Measurements from ENCODE around the gene GPC6. TPM values are rescaled to one million over a fixed set of nuclear protein-coding genes. Genes with fewer than 3 reads are reported as not detected.

Gene GPC6
- total RNA-seq, 1 donor from 2014 or later, result not detected

DNA sequence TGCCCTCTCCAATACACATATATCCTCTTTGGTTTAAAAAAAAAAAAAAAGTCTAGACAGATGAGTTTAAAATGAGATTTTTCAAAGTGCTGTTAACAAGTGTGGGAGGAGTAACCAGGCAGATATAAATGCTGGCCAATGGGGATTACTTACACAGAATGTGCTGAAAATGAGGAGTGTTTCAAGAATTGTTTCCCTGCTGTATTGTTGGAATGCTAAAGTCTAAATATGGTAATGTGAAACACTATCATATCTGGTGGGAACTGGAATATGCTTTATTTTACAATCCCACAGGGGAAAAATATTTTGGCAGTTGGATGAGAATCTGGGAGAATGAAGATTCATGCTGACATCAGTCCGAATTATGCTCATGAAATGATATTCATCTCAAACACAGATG lies 1002.2 kb downstream of the GPC6 start:
- intact Hi-C loops (cut with micrococcal nuclease), result no loop called here

DNA sequence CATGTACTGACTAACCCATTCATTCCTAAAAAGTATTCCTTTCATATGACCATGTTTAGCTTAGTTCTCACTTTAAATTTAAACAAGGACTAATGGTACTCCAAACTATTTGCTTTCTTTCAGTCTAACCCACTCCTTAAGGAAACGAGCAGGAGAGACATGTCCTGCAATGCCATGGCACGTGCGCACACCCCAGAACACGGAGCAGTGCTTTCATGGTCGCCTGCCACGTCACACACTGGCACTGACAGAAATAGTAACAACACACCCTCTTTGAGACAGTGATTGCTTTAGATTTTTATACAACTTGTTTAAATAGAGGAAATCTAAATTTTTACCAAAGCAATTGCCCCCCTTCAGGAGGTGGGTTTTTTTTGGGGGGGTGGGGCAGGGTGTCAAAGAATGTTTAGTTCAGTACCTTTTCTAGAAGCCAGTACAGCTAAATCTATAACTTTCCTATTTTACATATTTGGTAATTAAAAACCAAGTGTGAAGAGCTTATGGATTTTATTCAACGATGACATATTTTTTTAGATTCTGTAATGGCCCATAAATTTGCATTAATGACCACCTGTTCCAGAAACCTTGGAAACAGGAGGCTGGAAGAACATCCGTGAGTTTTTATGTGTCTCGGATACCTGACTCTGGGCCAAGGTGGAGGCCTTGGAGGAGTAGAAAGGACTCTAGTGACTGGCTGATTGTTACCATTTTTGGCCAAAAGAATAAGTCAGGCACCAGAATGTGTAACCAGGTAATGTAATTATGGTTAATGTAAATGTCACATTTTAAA lies 1005.7 kb downstream of the GPC6 start:
- intact Hi-C loops (cut with micrococcal nuclease), result no loop called here

DNA sequence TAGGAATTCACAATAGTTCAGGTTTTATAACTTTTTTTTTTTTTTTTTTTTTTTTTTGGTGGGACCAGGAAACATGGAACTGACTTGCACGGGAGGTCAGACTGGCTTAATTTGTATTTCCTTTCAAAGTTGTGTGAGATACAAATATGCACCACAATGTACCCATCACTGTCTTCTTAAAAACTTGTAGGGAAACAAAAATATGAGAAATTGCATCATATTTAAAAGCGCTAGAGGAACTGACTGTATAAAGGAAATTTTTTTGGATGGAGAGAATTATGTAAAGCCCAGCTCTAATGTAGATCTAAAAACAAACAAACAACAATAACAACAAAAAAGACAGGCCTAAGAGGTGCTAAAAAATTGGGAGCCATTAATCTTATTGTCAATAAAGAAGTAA lies 1006.3 kb downstream of the GPC6 start:
- intact Hi-C loops (cut with micrococcal nuclease), result no loop called here

DNA sequence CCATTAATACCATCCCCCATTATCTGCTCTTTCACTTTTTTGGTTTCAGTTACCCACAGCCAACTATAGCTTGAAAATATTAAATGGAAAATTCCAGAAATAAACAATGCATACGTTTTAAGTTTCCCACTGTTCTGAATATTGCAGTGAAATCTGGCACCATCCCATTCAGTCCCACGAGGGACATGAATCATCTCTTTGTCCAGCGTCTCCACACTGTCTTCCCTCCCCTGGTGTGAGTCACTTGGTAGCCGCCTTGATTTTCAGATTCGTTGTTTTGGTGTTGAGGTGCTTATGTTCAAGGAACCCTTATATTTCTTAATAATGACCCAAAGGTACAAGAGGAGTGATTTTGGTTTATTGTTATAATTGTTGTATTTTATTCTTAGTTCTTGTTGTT lies 1006.8 kb downstream of the GPC6 start:
- intact Hi-C loops (cut with micrococcal nuclease), result no loop called here

DNA sequence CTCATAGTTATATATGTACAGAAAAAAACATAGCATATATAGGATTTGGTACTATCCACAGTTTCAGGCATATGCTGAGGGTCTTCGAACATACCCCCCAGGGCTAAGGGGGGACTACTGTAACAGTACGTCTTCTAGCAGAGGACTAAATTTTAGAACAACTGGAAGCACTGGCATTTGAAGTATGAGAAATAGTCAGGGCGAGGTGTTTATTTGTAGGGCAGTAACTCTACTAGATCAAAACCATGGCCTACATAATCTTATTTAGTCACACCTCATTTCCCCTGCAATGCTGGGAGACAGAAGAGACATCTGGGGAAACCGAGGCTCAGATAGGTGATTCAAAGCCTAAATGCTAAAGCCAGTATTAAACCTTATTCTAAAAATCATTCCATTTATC lies 1007.2 kb downstream of the GPC6 start:
- intact Hi-C loops (cut with micrococcal nuclease), result no loop called here

DNA sequence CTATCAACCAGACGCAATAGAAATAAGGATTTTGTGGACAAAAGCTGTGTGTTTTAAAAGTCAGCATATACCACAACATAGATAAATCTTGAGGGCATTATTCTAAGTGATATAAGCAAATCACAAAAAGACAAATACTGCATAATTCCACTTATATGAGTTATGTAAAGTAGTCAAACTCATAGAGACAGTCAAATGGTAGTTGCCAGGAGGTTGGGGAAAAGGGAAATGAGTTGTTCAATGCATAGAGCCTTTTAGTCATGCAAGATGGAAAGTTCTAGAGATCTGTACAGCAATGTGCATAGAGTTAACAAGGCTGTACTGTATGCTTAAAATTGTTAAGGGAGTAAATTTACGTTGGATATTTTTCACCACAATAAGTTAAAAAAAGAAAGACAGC lies 1008.1 kb downstream of the GPC6 start:
- intact Hi-C loops (cut with micrococcal nuclease), result loop anchor here (5.0 kb wide), 1 partner anchor 93 kb away; no protein-coding TSS in a partner anchor

DNA sequence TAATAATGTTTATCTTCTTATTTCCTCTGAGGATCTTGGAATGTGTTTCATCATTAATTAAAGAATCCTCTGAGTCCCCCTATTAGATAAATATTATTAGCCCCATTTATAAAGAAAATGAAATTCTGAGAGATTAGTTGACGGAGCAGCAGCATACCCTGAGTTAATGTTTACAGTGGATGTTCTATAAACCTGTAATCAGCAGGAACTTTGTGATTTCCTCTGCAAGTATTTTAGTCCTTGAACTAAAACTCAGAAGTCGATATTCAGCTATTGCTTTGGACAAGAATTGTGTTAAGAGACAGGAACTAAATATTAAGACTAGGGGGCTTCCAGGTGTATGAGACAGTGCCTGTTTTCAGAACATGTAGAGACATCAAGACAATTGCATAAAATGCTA lies 1009.5 kb downstream of the GPC6 start:
- intact Hi-C loops (cut with micrococcal nuclease), result loop anchor here (5.0 kb wide), 1 partner anchor 91 kb away; no protein-coding TSS in a partner anchor

DNA sequence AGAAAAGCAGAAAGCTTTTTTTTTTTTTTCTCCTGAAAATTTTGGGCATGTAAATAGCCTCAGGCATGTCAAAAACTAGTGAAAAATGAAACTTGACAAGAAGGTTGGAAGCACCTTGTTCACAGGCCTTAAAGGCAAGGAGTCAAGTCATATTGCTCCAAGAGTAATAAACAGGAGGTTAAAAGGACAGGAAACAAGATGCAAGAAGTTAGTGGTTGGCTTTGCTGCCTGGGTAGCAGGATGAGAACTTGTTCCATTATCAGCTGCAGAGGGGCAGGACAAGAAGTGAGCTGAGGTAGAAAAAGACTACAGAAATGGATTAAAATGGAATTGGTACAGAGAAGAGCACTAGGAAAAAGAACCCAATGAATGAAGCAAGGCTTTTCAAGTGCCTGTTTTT lies 1010.3 kb downstream of the GPC6 start:
- intact Hi-C loops (cut with micrococcal nuclease), result loop anchor here (5.0 kb wide), 1 partner anchor 90 kb away; no protein-coding TSS in a partner anchor

DNA sequence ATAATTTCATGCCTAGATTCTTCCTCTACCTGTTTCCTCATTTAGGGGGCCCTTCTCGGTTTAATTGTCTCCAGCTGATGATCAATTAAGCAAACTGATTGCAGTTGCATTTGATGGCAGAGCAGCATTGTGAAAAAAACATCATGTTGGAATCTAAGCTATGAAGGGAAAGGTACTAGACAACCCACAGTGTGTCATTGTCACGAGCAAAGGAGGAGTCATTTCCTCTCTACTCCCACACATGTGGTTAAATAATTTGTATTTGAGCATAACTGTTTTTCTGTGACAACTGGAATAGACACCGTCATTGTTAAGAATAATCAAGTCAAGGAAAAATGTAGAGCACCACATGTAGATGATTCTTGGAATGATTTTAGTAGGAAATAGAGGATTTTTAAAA lies 1012.5 kb downstream of the GPC6 start:
- intact Hi-C loops (cut with micrococcal nuclease), result loop anchor here (5.0 kb wide), 1 partner anchor 88 kb away; no protein-coding TSS in a partner anchor

DNA sequence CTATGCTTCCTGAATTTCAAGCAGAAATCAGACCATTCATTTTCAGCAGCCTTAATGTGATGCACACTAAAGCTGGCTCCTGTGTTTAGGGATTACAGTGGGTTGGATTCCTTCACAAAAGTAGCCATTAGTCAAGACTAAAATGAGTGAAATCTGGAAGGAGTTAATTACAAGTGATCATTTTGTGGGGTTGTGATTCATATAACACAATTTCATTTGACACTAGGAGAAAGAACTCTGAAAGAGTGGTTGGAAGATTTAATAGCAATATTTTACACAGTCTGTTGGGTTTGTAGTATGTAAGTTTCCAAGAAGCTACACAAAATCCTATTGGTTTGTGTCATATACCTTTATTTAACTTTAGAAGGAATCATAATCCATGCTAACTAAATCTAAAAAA lies 1015.9 kb downstream of the GPC6 start:
- intact Hi-C loops (cut with micrococcal nuclease), result loop anchor here (2.0 kb wide), 1 partner anchor 120 kb away; no protein-coding TSS in a partner anchor

DNA sequence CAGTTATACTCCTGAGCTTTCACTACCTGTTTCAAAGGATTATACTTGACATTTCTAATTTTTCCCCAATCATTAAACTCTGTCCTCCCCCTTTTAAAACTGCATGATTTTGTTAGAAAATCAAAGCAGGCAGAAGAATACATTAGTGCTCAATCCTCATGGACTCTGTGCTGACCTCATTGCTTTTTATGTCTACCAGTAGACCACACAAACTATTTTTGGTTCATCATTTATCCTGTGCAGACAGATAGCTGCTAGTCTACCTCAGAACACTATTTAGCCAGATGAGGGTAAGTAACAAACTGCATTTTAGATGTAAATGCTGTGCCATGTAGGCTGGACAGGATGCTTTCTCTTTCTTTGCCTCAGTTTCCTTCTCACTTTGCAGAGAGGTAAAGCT lies 1016.9 kb downstream of the GPC6 start:
- intact Hi-C loops (cut with micrococcal nuclease), result loop anchor here (2.0 kb wide), 1 partner anchor 119 kb away; no protein-coding TSS in a partner anchor

DNA sequence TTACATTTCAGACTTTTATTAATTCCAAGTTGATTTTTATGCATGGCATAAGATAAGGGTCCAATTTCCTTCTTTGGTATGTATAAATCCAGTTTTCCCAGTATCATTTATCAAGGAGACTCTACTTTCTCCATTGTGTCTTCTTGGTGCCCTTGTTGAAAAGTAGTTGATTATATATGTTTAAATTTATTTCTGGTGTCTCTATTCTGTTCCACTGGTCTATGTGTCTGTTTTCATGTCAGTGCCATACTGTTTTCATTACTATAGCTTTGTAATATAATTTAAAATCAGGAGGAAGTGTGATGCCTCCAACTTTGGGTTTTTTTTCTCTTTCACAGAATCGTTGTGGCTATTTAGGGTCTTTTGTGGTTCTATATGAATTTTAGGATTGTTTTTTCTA lies 1019.9 kb downstream of the GPC6 start:
- intact Hi-C loops (cut with micrococcal nuclease), result no loop called here

DNA sequence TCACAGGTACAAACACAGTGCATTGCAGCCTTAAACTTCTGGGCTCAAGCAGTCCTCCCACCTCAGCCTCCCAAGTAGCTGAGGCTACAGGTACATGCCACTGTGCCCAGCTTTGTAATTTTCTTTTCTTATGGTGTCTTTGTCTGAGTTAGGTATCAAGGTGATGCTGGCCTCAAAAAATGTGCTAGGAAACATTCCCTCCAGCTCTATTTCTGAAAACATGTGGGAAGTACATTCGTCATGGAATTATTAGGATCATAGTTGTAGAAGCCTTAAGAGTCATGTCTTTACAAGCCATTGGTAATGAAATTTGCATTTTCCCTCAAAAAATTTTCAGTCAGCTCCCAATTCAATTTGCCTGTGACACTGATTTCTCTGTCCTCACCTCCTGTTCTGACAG lies 1021.3 kb downstream of the GPC6 start:
- intact Hi-C loops (cut with micrococcal nuclease), result no loop called here

DNA sequence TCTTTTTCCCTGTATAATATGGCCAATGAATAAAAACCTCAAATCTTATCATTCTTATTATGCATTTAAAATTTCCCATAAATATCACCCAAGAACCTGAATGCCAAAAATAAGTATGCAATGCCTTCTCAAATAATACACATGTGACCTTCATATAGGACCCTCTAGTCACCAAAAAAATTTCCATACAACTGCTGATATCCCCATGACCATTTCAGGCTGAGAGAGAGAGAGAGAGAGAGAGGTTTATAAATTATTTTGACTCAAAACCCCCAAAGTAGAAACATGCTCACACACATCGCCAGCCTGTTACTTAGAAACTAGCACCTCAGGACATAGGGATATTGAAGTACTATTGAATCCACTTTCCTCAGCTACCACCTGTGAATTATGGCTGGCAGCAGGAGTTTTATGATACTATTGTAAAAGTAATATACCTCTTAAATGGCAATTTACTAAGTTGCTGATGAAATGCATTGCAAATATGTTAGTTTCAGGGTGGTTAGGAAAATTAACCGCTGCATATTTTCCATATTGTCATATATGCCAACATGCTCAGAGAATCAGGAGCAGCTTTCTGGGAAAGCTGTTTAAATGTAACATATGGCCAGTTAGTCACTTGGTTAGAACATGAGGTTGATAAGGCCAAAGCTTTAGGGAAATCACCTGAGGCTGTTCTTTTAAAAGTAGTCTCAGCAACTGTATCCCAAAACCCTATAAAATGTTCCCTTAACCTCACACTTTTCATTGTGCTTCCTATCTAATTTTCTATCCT lies 1022.0 kb downstream of the GPC6 start:
- intact Hi-C loops (cut with micrococcal nuclease), result no loop called here

DNA sequence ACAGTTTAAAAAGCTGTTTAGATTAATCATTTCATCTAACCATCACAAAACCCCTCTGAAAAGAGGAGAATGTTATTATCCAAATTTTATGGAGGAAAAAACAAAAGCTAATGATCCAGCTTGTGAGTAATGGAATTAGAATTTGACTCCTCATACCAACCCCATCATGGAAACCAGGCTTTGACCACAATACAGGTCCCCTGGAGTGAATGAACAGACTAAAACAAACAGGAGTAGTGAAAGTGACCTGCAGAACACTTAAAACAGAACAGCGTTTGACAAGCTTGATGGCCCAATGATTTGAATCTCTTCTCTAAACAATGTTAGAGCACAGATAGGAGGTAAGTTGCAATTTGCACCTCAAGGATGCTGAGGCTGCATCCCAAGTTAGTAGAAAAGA lies 1022.9 kb downstream of the GPC6 start:
- intact Hi-C loops (cut with micrococcal nuclease), result no loop called here

DNA sequence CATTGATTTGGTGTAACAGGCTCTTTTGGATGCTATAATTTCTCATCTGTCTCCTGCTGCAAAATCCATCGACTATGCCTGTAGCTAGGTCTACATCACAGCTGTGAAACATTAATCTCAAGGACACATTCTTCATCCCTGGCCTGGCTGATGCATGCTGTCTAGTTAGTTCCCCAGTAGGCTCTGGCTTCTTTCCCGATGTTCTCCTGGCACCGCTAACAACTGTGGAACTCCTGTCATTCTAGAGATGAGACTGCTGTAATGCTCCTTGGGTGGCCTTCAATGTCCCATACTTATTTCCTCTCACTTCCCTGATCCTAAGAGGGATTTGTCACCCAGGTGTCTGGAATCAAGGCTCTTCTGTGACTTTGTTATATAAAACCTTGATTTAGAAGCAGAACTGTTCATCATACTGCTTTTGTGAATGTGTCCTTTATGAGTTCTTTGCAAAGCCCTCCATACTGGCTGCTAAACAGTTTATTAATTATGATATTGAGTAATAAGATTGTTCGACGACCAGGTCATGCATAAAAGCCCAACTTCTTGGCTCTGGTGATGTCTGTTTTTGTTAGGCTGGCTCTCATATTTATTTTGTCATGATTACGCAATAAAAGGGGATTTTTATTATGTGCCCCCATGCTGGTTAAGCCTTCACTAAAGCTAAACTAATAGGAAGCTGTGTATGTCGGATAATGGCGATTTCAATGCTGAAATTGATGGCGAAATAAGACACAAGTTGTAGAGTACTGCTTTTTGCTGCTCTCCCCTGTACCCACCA lies 1025.4 kb downstream of the GPC6 start:
- intact Hi-C loops (cut with micrococcal nuclease), result no loop called here

DNA sequence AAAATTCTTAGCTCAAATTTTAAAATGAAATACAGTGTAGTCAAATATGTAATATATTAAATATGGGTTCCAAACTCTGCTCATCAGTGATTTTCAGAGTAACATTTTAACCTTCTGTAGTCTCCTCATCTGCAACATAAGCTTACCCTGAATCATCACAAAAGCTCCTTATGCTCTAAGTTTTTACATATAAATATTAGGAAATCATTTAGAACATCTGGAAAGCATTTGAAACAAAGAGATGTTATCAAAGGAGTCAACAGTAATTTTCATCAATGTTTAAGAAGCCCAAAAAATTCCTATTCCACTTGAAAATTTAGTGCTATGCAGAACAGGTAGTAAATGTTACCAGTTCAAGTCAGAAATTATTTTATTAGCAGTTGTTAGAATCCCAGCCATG lies 1028.1 kb downstream of the GPC6 start:
- intact Hi-C loops (cut with micrococcal nuclease), result no loop called here

DNA sequence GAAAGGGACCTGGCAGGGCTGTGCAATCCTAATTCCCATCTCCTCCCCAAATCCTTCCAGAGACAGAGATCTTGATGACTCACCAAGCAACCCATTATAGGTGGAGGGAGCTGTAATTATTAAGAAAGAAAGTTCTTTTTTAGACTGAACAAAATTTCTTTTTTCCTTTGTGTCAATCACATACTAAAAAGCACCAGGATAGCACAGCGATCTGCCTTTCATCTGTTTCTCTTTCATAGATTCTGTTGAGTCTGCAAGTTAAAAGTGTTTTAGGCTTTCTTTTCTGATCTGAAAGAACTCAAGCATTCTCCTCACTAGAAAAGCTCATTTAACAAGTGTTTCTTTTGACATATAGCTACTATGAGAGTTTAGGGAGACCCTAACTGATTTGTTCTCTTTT lies 1030.1 kb downstream of the GPC6 start:
- intact Hi-C loops (cut with micrococcal nuclease), result no loop called here

DNA sequence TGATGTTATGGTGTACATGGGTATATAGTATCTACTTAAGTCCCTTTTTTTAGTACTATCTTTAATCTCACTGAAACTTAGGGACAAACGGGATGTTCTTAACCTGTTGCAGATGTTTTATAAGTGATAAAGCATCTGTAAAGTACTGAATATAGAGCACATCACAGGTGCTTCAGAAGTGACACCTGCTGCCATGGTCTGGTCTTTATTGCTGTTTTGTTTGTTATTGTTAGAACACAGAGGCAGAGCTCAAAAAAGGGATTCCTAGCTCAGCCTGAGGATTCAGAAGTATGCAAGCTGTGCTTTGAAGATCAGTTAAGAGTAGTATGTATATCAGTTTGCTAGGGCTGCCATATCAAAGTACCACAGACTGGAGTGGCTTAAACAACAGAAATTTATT lies 1033.4 kb downstream of the GPC6 start:
- intact Hi-C loops (cut with micrococcal nuclease), result no loop called here

DNA sequence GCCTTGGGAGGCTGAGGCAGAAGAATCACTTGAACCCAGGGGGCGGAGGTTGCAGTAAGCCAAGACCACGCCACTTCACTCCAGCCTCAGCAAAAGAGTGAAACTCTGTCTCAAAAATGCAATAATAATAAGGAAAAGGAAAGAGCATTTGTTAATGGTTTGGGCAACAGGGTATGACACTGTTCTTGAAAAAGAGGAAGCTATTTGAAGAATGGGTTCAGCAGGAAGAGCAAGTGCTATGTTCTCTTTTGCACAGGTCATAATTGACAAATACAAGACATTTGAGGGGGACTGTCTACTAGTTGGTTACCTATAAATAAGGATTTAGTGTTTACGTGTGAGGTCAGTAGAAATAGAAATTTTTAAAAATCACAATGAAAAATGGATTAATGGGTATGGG lies 1034.6 kb downstream of the GPC6 start:
- intact Hi-C loops (cut with micrococcal nuclease), result no loop called here

DNA sequence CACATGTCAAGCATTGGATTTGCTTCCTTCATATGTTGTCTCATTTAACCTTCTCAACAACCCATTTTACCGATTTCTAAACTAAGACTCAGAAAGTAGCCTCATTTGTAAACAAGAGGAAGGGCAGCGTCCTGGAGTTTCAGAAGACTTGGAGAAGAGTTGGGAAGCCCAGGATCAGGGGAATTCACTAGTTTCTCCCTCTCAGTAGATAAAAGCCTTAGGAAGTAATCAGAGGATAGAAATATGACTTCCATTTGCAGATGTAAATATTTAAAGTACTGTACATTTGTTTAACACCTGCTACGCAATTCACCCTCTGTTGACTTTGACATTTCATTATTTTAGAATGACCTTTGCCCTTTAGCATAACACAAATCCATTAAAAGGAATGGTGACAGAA lies 1036.4 kb downstream of the GPC6 start:
- intact Hi-C loops (cut with micrococcal nuclease), result no loop called here
